Body of pancreas (tissue), 4 donors: ENCODE measurements around the gene SCN5A.

Source experiments
- CTCF ChIP-seq, 7 experiments: fragments of 450-650 bp in 4 of 7; fragments of 200-600 bp in 3 of 7; sonication (generic) in 3 of 7; IDR thresholded peaks; one replicate each; pipeline ENCODE4 v1.5.1; 2016 to 2019; ENCODE audit warnings: antibody characterized with exemption in 7 of 7
- POLR2A ChIP-seq, 3 donors: fragments of 450-650 bp; IDR thresholded peaks; one replicate each; pipeline ENCODE4 v1.6.1; 2016; ENCODE audit warnings: antibody characterized with exemption in 3 of 3, mild to moderate bottlenecking in 2 of 3

- TF ChIP-seq CTCF (IDR thresholded peaks at IDR 0.05) (no peak), POLR2A (IDR thresholded peaks at IDR 0.05) (no peak)
These were observed 100.4 kb downstream of the SCN5A start for GRCh38 chr3:38549082-38549481.
